Measurements from ENCODE around the gene BHMT2. TPM values are rescaled to one million over a fixed set of nuclear protein-coding genes. Genes with fewer than 3 reads are reported as not detected.

BHMT2 gene
- total RNA-seq, 4 donors from 2014 or later, result 26.0 to 83.1 (median 67.7) TPM

- TF ChIP-seq CTCF (IDR thresholded peaks at IDR 0.05; ENCODE audit: low read depth), result no peak
Measured at GRCh38 chr5:79107020-79107796, 37.6 kb downstream of the BHMT2 start.

- TF ChIP-seq CTCF (IDR thresholded peaks at IDR 0.05; ENCODE audit: low read depth), result no peak
Measured at GRCh38 chr5:79108086-79108485, 38.5 kb downstream of the BHMT2 start.

GRCh38 chr5:79108792-79109191, 39.2 kb downstream of the BHMT2 start:
- no peak for TF ChIP-seq CTCF (IDR thresholded peaks at IDR 0.05; ENCODE audit: low read depth)

- no peak for TF ChIP-seq CTCF (IDR thresholded peaks at IDR 0.05; ENCODE audit: low read depth)
Measured at GRCh38 chr5:79109527-79110492, 40.2 kb downstream of the BHMT2 start.

- TF ChIP-seq CTCF (IDR thresholded peaks at IDR 0.05; ENCODE audit: low read depth), result no peak
Measured at GRCh38 chr5:79111387-79111959, 41.9 kb downstream of the BHMT2 start, which contains the start of gene BHMT. Gene BHMT, plus strand, starts transcription at chr5:79111809. Its CDS starts 77 bp downstream, at chr5:79111886.

GRCh38 chr5:79111960-79112702, 42.6 kb downstream of the BHMT2 start:
- no peak for TF ChIP-seq CTCF (IDR thresholded peaks at IDR 0.05; ENCODE audit: low read depth)
